A549 (cell line): ENCODE measurements around the gene FBXO28.

Source experiments
- CEBPB ChIP-seq, 2 experiments: fragments of >200 bp in 1 of 2; sonication (Bioruptor Twin) in 1 of 2; formaldehyde crosslinking in 1 of 2; IDR thresholded peaks; 2 replicates each; pipeline ENCODE4 v1.6.1; 2012 to 2016
- MAFK ChIP-seq: fragments of 450-650 bp; IDR thresholded peaks from 2 replicates; pipeline ENCODE4 v1.6.1; 2014; ENCODE audit not compliant: partially characterized antibody
- MYC ChIP-seq: IDR thresholded peaks from 2 replicates; pipeline ENCODE4 v1.6.1; 2012; ENCODE audit warnings: mild to moderate bottlenecking, inconsistent platforms, low read length, improper control_type of control experiment, borderline replicate concordance
- POLR2A ChIP-seq: IDR thresholded peaks from 2 replicates; pipeline ENCODE4 v1.6.1; 2012; ENCODE audit warnings: mild to moderate bottlenecking, low read length
- POLR2AphosphoS2 ChIP-seq: conservative IDR thresholded peaks from 2 replicates; pipeline ENCODE4 v1.6.1; 2012; ENCODE audit warnings: low read length, improper control_type of control experiment, inconsistent platforms
- RAD21 ChIP-seq, 2 experiments: fragments of >200 bp in 1 of 2; sonication (Bioruptor Twin) in 1 of 2; formaldehyde crosslinking in 1 of 2; IDR thresholded peaks in 1 of 2; conservative IDR thresholded peaks in 1 of 2; 2 replicates in 1 of 2; 3 replicates in 1 of 2; pipeline ENCODE4 v1.6.1; 2012 to 2018; ENCODE audit warnings: inconsistent platforms in 1 of 2
- RARB ChIP-seq: fragments of 250-450 bp; sonication (Bioruptor Pico); IDR thresholded peaks from 2 replicates; pipeline ENCODE4 v1.8.0; 2021; ENCODE audit warnings: mild to moderate bottlenecking, moderate library complexity
- TP53 ChIP-seq: fragments of 250-450 bp; sonication (Bioruptor Pico); IDR thresholded peaks from 2 replicates; pipeline ENCODE4 v1.5.0; 2021; ENCODE audit warnings: mild to moderate bottlenecking, moderate library complexity
- TF ChIP-seq, protein P1 (sequence below): fragments of >200 bp; sonication (Bioruptor Twin); formaldehyde crosslinking; IDR thresholded peaks from 3 replicates; pipeline ENCODE4 v1.5.1; 2016
- TF ChIP-seq, protein P2 (sequence below): IDR thresholded peaks from 2 replicates; pipeline ENCODE4 v1.6.1; 2012
- TF ChIP-seq, protein P3 (sequence below): fragments of 200-600 bp; sonication (generic); IDR thresholded peaks from 2 replicates; pipeline ENCODE4 v1.6.1; 2016; ENCODE audit warnings: antibody characterized with exemption, mild to moderate bottlenecking, moderate library complexity

DNA sequence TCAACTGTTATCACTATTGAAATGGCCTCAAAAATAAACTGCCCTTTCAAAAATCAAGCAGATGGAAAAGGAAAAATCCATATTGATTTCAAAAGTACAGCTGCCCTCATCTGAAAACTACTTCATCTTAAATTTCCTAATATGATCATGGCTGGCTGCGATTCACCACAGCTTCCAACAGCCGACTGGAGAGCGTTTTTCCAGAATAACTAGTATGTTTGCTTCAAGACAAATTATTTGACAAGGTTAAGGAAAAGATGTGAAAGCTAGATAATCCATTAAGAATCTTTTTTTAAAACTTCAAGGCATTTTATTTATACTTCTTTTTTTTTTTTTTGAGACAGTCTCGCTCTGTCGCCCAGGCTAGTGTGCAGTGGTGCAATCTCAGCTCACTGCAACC is 65.0 kb downstream of the FBXO28 start:
- TF ChIP-seq POLR2A (no peak), POLR2AphosphoS2 (no peak), CEBPB (IDR thresholded peaks at IDR 0.05) (no peak), MYC (no peak), RARB (CRISPR knock-in tag) (no peak), MAFK (no peak), RAD21 (conservative IDR thresholded peaks at IDR 0.05 in 1 of 2, IDR thresholded peaks at IDR 0.05 in 1 of 2) (no peak), TP53 (CRISPR knock-in tag) (no peak)
- TF ChIP-seq, protein P1, sequence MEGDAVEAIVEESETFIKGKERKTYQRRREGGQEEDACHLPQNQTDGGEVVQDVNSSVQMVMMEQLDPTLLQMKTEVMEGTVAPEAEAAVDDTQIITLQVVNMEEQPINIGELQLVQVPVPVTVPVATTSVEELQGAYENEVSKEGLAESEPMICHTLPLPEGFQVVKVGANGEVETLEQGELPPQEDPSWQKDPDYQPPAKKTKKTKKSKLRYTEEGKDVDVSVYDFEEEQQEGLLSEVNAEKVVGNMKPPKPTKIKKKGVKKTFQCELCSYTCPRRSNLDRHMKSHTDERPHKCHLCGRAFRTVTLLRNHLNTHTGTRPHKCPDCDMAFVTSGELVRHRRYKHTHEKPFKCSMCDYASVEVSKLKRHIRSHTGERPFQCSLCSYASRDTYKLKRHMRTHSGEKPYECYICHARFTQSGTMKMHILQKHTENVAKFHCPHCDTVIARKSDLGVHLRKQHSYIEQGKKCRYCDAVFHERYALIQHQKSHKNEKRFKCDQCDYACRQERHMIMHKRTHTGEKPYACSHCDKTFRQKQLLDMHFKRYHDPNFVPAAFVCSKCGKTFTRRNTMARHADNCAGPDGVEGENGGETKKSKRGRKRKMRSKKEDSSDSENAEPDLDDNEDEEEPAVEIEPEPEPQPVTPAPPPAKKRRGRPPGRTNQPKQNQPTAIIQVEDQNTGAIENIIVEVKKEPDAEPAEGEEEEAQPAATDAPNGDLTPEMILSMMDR = no peak
- TF ChIP-seq, protein P2, sequence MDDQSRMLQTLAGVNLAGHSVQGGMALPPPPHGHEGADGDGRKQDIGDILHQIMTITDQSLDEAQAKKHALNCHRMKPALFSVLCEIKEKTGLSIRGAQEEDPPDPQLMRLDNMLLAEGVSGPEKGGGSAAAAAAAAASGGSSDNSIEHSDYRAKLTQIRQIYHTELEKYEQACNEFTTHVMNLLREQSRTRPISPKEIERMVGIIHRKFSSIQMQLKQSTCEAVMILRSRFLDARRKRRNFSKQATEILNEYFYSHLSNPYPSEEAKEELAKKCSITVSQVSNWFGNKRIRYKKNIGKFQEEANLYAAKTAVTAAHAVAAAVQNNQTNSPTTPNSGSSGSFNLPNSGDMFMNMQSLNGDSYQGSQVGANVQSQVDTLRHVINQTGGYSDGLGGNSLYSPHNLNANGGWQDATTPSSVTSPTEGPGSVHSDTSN = no peak
- TF ChIP-seq, protein P3, sequence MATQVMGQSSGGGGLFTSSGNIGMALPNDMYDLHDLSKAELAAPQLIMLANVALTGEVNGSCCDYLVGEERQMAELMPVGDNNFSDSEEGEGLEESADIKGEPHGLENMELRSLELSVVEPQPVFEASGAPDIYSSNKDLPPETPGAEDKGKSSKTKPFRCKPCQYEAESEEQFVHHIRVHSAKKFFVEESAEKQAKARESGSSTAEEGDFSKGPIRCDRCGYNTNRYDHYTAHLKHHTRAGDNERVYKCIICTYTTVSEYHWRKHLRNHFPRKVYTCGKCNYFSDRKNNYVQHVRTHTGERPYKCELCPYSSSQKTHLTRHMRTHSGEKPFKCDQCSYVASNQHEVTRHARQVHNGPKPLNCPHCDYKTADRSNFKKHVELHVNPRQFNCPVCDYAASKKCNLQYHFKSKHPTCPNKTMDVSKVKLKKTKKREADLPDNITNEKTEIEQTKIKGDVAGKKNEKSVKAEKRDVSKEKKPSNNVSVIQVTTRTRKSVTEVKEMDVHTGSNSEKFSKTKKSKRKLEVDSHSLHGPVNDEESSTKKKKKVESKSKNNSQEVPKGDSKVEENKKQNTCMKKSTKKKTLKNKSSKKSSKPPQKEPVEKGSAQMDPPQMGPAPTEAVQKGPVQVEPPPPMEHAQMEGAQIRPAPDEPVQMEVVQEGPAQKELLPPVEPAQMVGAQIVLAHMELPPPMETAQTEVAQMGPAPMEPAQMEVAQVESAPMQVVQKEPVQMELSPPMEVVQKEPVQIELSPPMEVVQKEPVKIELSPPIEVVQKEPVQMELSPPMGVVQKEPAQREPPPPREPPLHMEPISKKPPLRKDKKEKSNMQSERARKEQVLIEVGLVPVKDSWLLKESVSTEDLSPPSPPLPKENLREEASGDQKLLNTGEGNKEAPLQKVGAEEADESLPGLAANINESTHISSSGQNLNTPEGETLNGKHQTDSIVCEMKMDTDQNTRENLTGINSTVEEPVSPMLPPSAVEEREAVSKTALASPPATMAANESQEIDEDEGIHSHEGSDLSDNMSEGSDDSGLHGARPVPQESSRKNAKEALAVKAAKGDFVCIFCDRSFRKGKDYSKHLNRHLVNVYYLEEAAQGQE = no peak
